Neural progenitor cell (in vitro differentiated cells): Measurements from ENCODE around the gene F10.
"Not testable (repeated sequence)": the region's sequence is repeated elsewhere in the genome, so short reads cannot be mapped to it uniquely, and the experiment has no call there.

Experiments
- EZH2phosphoT487 ChIP-seq: fragments of 200-600 bp; sonication (generic); IDR thresholded peaks from 2 replicates; pipeline ENCODE4 v1.6.1; 2017; ENCODE audit warnings: antibody characterized with exemption
- TF ChIP-seq, protein P1 (sequence below): fragments of 200-600 bp; sonication (generic); IDR thresholded peaks from 2 replicates; pipeline ENCODE4 v1.5.1; 2017; ENCODE audit warnings: antibody characterized with exemption, mild to moderate bottlenecking

DNA sequence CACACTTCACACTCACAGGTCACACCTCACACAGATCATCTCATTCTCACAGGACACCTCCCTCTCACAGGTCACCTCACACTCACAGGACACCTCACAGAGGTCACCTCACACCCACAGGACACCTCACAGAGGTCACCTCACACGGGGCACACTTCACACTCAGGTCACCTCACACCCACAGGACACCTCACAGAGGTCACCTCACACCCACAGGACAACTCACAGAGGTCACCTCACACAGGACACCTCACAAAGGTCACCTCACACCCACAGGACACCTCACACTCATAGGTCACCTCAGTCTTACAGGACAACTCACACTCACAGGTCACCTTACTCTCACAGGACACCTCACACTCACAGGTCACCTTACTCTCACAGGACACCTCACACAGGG lies 10.1 kb upstream of the F10 start:
- not testable (repeated sequence) for TF ChIP-seq EZH2phosphoT487
- TF ChIP-seq, protein P1, sequence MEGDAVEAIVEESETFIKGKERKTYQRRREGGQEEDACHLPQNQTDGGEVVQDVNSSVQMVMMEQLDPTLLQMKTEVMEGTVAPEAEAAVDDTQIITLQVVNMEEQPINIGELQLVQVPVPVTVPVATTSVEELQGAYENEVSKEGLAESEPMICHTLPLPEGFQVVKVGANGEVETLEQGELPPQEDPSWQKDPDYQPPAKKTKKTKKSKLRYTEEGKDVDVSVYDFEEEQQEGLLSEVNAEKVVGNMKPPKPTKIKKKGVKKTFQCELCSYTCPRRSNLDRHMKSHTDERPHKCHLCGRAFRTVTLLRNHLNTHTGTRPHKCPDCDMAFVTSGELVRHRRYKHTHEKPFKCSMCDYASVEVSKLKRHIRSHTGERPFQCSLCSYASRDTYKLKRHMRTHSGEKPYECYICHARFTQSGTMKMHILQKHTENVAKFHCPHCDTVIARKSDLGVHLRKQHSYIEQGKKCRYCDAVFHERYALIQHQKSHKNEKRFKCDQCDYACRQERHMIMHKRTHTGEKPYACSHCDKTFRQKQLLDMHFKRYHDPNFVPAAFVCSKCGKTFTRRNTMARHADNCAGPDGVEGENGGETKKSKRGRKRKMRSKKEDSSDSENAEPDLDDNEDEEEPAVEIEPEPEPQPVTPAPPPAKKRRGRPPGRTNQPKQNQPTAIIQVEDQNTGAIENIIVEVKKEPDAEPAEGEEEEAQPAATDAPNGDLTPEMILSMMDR, result not testable (repeated sequence)
